Neural progenitor cell (in vitro differentiated cells): ENCODE data around the gene BMP8B. TPM values are rescaled to one million over a fixed set of nuclear protein-coding genes. Genes with fewer than 3 reads are reported as not detected.

Source experiments
- DNase-seq: peaks from one replicate; pipeline ENCODE4 v3.0.0-alpha.2; 2016; ENCODE audit warnings: low spot score
- H2AFZ ChIP-seq: fragments of 200-600 bp; sonication (generic); replicated peaks from 2 replicates; pipeline ENCODE4 v1.6.1; 2016; ENCODE audit warnings: antibody characterized with exemption
- H3F3A ChIP-seq: fragments of 200-600 bp; sonication (generic); 2 replicates; pipeline ENCODE4 v1.6.1; 2016; ENCODE audit warnings: antibody characterized with exemption, low read depth
- H3K27ac ChIP-seq: fragments of 200-600 bp; sonication (generic); 2 replicates; pipeline ENCODE4 v1.5.1; 2016; ENCODE audit warnings: mild to moderate bottlenecking
- H3K27me3 ChIP-seq: fragments of 200-600 bp; sonication (generic); 2 replicates; pipeline ENCODE4 v1.6.1; 2016; ENCODE audit warnings: mild to moderate bottlenecking, moderate library complexity
- H3K36me3 ChIP-seq: fragments of 200-600 bp; sonication (generic); 2 replicates; pipeline ENCODE4 v1.5.1; 2016
- H3K4me1 ChIP-seq: fragments of 200-600 bp; sonication (generic); 2 replicates; pipeline ENCODE4 v1.6.1; 2016; ENCODE audit warnings: mixed run types
- H3K4me2 ChIP-seq: fragments of 200-600 bp; sonication (generic); 2 replicates; pipeline ENCODE4 v1.6.1; 2016
- H3K4me3 ChIP-seq: fragments of 200-600 bp; sonication (generic); 2 replicates; pipeline ENCODE4 v1.5.1; 2016
- H3K79me2 ChIP-seq: fragments of 200-600 bp; sonication (generic); 2 replicates; pipeline ENCODE4 v1.6.1; 2016; ENCODE audit warnings: low read depth
- H3K9ac ChIP-seq: fragments of 200-600 bp; sonication (generic); 2 replicates; pipeline ENCODE4 v1.6.1; 2016
- H3K9me3 ChIP-seq: fragments of 200-600 bp; sonication (generic); 2 replicates; pipeline ENCODE4 v1.5.1; 2016; ENCODE audit warnings: low read depth
- H4K20me1 ChIP-seq: fragments of 200-600 bp; sonication (generic); 2 replicates; pipeline ENCODE4 v1.6.1; 2016; ENCODE audit warnings: low read depth
- H3K27ac Mint-ChIP-seq: 3 replicates; pipeline ENCODE4 v1.8.0; 2021; ENCODE audit warnings: mixed read lengths
- H3K27me3 Mint-ChIP-seq: 2 replicates; pipeline ENCODE4 v1.8.0; 2022; ENCODE audit warnings: low read depth, mild to moderate bottlenecking, inconsistent platforms, moderate library complexity, mixed read lengths; ENCODE audit not compliant: insufficient read depth
- H3K36me3 Mint-ChIP-seq: 3 replicates; pipeline ENCODE4 v1.8.0; 2021; ENCODE audit warnings: mixed read lengths
- H3K4me1 Mint-ChIP-seq: 3 replicates; pipeline ENCODE4 v1.8.0; 2021; ENCODE audit warnings: mixed read lengths
- H3K4me3 Mint-ChIP-seq: 3 replicates; pipeline ENCODE4 v1.8.0; 2021; ENCODE audit warnings: mild to moderate bottlenecking, moderate library complexity, mixed read lengths
- H3K9me3 Mint-ChIP-seq: 3 replicates; pipeline ENCODE4 v1.8.0; 2020; ENCODE audit warnings: mixed read lengths
- EZH2 ChIP-seq: fragments of 200-600 bp; sonication (generic); IDR thresholded peaks from 2 replicates; pipeline ENCODE4 v1.6.1; 2017; ENCODE audit warnings: antibody characterized with exemption, mild to moderate bottlenecking, moderate library complexity
- EZH2phosphoT487 ChIP-seq: fragments of 200-600 bp; sonication (generic); IDR thresholded peaks from 2 replicates; pipeline ENCODE4 v1.6.1; 2017; ENCODE audit warnings: antibody characterized with exemption
- total RNA-seq: library from RNA; depleted of rRNA; stranded (reverse); fragments of >200 nt; gene quantifications from 2 replicates; pipeline ENCODE4 v1.2.3, GENCODE V29; 2015; ENCODE audit warnings: low replicate concordance
- TF ChIP-seq, protein P1 (sequence below): fragments of 200-600 bp; sonication (generic); IDR thresholded peaks from 2 replicates; pipeline ENCODE4 v1.5.1; 2017; ENCODE audit warnings: antibody characterized with exemption, mild to moderate bottlenecking

The BMP8B gene
- total RNA-seq, result 0.24 and 0.28 TPM in 2 replicates

DNA sequence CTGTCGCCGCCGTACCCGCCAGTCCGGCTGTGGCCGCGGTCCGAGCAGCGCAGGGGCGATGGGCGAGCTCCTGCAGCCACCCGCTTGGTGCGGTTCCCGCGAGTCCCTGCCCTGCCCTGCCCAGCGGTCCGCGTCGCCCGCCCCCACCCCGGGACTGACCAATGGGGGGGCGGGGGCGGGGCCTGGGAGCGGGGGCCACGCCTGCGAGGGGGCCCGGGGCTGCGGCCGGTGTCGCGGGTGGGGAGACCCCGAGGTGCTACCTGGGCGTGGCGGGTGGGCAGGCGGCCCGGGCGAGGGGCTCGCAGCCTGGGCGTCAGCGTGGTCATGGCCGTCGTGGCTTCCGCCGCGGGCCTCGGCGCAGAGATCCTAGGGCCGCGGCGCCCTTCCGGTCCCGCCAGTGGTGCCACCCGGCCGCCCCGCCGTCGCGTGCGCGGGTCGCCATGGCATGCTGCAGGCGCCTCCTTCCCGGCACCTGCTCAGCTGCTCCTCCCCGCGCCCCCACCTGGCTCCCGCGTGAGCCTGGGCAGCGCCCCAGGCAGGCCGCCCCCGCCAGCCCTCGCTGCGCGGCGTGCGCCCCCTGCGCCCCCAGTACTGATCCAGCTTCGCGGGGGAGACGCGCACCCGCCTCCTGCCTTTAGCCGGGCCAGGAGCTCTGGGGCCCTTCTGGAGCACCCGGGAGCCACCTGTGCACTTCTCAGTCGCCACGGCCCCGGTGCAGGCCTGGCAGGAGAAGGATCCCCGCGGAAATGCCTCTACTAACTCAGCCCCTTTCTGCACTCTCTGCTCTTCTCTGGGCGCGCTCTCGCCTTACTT is at the start of gene BMP8B:
BMP8B (minus strand) TSS at position 108 of the 813 bp plus-strand sequence. CDS start 380 bp downstream, outside the sequence.
- Histone ChIP-seq H4K20me1 (peaks cover 3% of the 10 kb centered on the region), H3K27ac (no peak within 1 kb of the TSS), H3K4me3 (peak within 1 kb of the TSS; percentile 43), H3K79me2 (no peaks in the 10 kb centered on the region), H3F3A (no peaks in the 10 kb centered on the region), H3K27me3 (peaks cover 88% of the 10 kb centered on the region), H3K9ac (no peak within 1 kb of the TSS), H3K36me3 (no peaks in the 10 kb centered on the region), H3K9me3 (no peaks in the 10 kb centered on the region), H3K4me2 (peak within 1 kb of the TSS; percentile 83), H2AFZ (peak within 1 kb of the TSS; percentile 89), H3K4me1 (peaks cover 8% of the 10 kb centered on the region)
- TF ChIP-seq, protein P1, sequence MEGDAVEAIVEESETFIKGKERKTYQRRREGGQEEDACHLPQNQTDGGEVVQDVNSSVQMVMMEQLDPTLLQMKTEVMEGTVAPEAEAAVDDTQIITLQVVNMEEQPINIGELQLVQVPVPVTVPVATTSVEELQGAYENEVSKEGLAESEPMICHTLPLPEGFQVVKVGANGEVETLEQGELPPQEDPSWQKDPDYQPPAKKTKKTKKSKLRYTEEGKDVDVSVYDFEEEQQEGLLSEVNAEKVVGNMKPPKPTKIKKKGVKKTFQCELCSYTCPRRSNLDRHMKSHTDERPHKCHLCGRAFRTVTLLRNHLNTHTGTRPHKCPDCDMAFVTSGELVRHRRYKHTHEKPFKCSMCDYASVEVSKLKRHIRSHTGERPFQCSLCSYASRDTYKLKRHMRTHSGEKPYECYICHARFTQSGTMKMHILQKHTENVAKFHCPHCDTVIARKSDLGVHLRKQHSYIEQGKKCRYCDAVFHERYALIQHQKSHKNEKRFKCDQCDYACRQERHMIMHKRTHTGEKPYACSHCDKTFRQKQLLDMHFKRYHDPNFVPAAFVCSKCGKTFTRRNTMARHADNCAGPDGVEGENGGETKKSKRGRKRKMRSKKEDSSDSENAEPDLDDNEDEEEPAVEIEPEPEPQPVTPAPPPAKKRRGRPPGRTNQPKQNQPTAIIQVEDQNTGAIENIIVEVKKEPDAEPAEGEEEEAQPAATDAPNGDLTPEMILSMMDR, result no peak
- peak; percentile 89 for TF ChIP-seq EZH2phosphoT487
- TF ChIP-seq EZH2, result peak; percentile 95
- Mint-ChIP-seq H3K27ac (peak within 1 kb of the TSS; percentile 66), H3K9me3 (no peaks in the 10 kb centered on the region), H3K4me1 (peaks cover 15% of the 10 kb centered on the region), H3K27me3 (peaks cover 42% of the 10 kb centered on the region), H3K4me3 (peak within 1 kb of the TSS; percentile 83), H3K36me3 (no peaks in the 10 kb centered on the region)
- DNase-seq, result peak; percentile 60

GRCh38 chr1:39836595-39837110 is 48.0 kb upstream of the BMP8B start:
- Histone ChIP-seq H3K9me3 (no peaks in the 10 kb centered on the region), H3K27me3 (no peaks in the 10 kb centered on the region), H3K4me2 (no peak overlapping the region), H3K79me2 (no peaks in the 10 kb centered on the region), H4K20me1 (peaks cover 6% of the 10 kb centered on the region), H3K27ac (no peak overlapping the region), H3K9ac (no peak overlapping the region), H3K4me3 (no peak overlapping the region), H2AFZ (no peak overlapping the region), H3K36me3 (peaks cover 9% of the 10 kb centered on the region), H3K4me1 (no peaks in the 10 kb centered on the region), H3F3A (no peaks in the 10 kb centered on the region)
- H3K27ac Mint-ChIP-seq, result no peak overlapping the region
- H3K27me3 Mint-ChIP-seq, result no peaks in the 10 kb centered on the region
- TF ChIP-seq EZH2 (no peak), EZH2phosphoT487 (no peak)
- TF ChIP-seq, protein P1, result no peak
- peaks cover 12% of the 10 kb centered on the region for H3K4me1 Mint-ChIP-seq
- DNase-seq, result no peak
- H3K36me3 Mint-ChIP-seq, result peaks cover 26% of the 10 kb centered on the region
- no peaks in the 10 kb centered on the region for H3K9me3 Mint-ChIP-seq
- no peak overlapping the region for H3K4me3 Mint-ChIP-seq

- TF ChIP-seq EZH2 (no peak), EZH2phosphoT487 (no peak)
- TF ChIP-seq, protein P1, result no peak
- peaks cover 20% of the 10 kb centered on the region for H3K36me3 Mint-ChIP-seq
- Histone ChIP-seq H3K4me1 (peaks cover 5% of the 10 kb centered on the region), H2AFZ (no peak overlapping the region), H3K9ac (no peak overlapping the region), H3K27ac (no peak overlapping the region), H3K9me3 (no peaks in the 10 kb centered on the region), H3K79me2 (no peaks in the 10 kb centered on the region), H3K4me3 (no peak overlapping the region), H3K4me2 (no peak overlapping the region), H3K36me3 (peaks cover 8% of the 10 kb centered on the region), H3K27me3 (no peaks in the 10 kb centered on the region), H3F3A (no peaks in the 10 kb centered on the region), H4K20me1 (peaks cover 6% of the 10 kb centered on the region)
- H3K27me3 Mint-ChIP-seq, result no peaks in the 10 kb centered on the region
- DNase-seq, result no peak
- H3K4me1 Mint-ChIP-seq, result peaks cover 16% of the 10 kb centered on the region
- H3K9me3 Mint-ChIP-seq, result no peaks in the 10 kb centered on the region
- H3K27ac Mint-ChIP-seq, result no peak overlapping the region
- H3K4me3 Mint-ChIP-seq, result no peak overlapping the region
Measured at GRCh38 chr1:39835935-39836594, 47.4 kb upstream of the BMP8B start.
